IMR-90 (cell line): ENCODE measurements around the gene IMPG2.

Source experiments
- BHLHE40 ChIP-seq: fragments of 150-350 bp; IDR thresholded peaks from 2 replicates; pipeline ENCODE4 v1.6.1; 2016; ENCODE audit warnings: mild to moderate bottlenecking, low read depth, low read length
- CEBPB ChIP-seq: IDR thresholded peaks from 2 replicates; pipeline ENCODE4 v1.6.1; 2012; ENCODE audit warnings: low read depth, low read length, improper control_type of control experiment
- CTCF ChIP-seq: conservative IDR thresholded peaks from 2 replicates; pipeline ENCODE4 v1.5.1; 2012; ENCODE audit warnings: mild to moderate bottlenecking, low read depth, low read length, improper control_type of control experiment
- MAFK ChIP-seq: IDR thresholded peaks from 2 replicates; pipeline ENCODE4 v1.6.1; 2012; ENCODE audit warnings: low read depth, low read length, improper control_type of control experiment
- POLR2A ChIP-seq: IDR thresholded peaks from 2 replicates; pipeline ENCODE4 v1.6.1; 2012; ENCODE audit warnings: mild to moderate bottlenecking, low read depth, low read length
- RAD21 ChIP-seq: IDR thresholded peaks from 2 replicates; pipeline ENCODE4 v1.6.1; 2012; ENCODE audit warnings: low read length, improper control_type of control experiment
- RFX5 ChIP-seq: IDR thresholded peaks from 2 replicates; pipeline ENCODE4 v1.8.0; 2012; ENCODE audit warnings: low read depth, mild to moderate bottlenecking, low read length, moderate library complexity
- SMC3 ChIP-seq: fragments of 150-350 bp; IDR thresholded peaks from 2 replicates; pipeline ENCODE4 v1.6.1; 2016; ENCODE audit warnings: low read depth, mild to moderate bottlenecking, antibody characterized with exemption, low read length, moderate library complexity

- TF ChIP-seq CTCF (no peak), MAFK (no peak), POLR2A (no peak), CEBPB (no peak), BHLHE40 (no peak), RAD21 (no peak), SMC3 (no peak), RFX5 (no peak)
Measured at GRCh38 chr3:101230618-101231017, 89.8 kb downstream of the IMPG2 start.
